Fibroblast of pulmonary artery (primary cell): ENCODE measurements around the gene CRYAB.

Experiments
- DNase-seq: peaks from one replicate; pipeline ENCODE4 v3.0.0-alpha.2; 2010; ENCODE audit warnings: low read depth
- H3K4me3 ChIP-seq: replicated peaks from 2 replicates; pipeline ENCODE4 v1.5.1; 2011; ENCODE audit warnings: low read depth, mild to moderate bottlenecking, control low read depth, low read length, moderate library complexity
- TF ChIP-seq, protein P1 (sequence below): IDR thresholded peaks from 2 replicates; pipeline ENCODE4 v1.5.1; 2011; ENCODE audit warnings: mild to moderate bottlenecking, control low read depth, low read length, inconsistent platforms; ENCODE audit errors: missing control alignments

The CRYAB gene

DNA sequence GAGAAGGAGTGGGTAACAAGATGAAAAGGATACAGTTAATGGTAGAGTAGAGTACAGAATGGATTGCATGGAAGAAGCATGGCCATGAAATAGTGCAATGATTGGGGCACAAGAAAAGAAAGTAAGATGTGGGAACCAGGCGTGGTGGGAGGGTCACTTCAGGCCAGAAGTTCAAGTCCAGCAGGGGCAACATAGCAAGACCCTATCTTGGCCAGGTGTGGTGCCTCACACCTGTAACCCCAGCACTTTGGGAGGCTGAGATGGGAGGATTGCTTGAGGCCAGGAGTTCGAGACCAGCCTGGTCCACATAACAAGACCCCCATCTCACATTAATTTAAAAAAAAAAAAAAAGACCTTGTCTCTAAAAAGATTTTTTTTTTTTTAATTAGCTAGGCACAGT, 5.7 kb upstream of the CRYAB start:
- TF ChIP-seq, protein P1, sequence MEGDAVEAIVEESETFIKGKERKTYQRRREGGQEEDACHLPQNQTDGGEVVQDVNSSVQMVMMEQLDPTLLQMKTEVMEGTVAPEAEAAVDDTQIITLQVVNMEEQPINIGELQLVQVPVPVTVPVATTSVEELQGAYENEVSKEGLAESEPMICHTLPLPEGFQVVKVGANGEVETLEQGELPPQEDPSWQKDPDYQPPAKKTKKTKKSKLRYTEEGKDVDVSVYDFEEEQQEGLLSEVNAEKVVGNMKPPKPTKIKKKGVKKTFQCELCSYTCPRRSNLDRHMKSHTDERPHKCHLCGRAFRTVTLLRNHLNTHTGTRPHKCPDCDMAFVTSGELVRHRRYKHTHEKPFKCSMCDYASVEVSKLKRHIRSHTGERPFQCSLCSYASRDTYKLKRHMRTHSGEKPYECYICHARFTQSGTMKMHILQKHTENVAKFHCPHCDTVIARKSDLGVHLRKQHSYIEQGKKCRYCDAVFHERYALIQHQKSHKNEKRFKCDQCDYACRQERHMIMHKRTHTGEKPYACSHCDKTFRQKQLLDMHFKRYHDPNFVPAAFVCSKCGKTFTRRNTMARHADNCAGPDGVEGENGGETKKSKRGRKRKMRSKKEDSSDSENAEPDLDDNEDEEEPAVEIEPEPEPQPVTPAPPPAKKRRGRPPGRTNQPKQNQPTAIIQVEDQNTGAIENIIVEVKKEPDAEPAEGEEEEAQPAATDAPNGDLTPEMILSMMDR, result no peak
- DNase-seq, result no peak
- H3K4me3 ChIP-seq, result no peak overlapping the region

DNA sequence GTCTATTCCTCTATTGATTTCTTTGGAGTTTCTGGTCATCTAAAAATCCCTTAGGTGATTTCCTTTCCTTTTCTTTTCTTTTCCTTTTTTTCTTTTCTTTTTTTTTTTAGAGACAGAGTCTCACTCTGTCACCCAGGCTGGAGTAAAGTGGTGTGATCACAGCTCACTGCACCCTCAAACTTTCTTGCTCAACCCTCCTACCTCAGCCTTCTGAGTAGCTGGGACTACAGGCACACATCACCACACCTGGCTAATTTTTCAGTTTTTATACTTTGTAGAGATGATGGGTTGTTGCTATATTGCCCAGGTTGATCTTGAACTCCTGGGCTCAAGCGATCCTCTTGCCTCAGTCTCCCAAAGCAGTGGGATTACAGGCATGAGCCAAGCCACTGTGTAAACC, 5.2 kb upstream of the CRYAB start:
- no peak for DNase-seq
- H3K4me3 ChIP-seq, result no peak overlapping the region
- TF ChIP-seq, protein P1, result no peak

DNA sequence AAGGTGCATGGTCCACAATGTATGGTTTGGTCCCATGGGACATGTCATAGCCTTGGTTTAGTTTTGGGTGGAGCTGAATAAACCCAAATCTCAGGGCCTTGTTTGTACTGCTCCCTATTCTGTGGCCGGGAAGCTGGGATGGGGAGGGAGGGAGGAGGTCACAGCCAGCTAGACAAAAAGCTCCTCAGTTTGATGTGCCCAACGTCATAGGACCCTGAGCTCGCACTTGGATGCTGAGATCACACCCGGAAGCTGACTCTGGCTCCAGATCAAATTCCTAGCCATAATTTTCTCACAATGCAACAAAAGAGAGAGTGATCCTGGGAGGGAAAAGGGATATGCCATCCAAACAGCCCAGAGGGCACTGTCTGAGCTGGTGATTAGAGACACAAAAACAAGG, 2.4 kb upstream of the CRYAB start:
- peak; percentile 88 for DNase-seq
- TF ChIP-seq, protein P1, result no peak

DNA sequence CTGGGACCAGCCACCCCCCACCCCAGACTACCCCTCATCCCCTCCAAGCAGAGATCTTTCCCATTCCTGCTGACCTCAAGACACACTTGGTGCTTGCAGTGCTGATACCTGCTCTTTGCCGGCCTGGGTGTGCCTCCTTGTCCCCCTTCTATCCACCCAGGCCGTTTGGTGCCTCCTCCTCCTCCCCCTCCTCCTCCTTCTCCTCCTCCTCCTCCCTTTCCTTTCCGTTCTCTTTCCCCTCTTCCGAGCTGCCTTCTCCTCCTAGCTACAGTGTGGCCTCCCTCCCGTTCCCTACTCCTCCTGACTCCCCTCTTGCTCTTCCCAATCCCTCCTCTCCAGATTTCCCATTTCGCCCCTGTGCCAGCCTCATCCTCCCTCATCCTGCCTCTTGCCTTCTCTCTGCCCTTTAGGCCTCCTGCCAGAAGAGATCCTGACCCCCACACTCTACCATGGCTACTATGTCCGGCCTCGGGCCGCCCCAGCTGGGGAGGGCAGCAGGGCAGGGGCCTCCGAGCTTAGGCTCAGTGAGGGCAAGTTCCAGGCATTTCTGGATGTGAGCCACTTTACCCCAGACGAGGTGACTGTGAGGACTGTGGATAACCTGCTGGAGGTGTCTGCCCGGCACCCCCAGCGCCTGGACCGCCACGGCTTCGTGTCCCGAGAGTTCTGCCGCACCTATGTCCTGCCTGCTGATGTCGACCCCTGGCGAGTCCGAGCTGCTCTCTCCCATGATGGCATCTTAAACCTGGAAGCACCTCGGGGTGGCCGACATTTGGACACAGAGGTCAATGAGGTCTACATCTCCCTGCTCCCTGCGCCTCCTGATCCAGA, 1.7 kb upstream of the CRYAB start:
- DNase-seq, result no peak
- peak overlapping the region; percentile 21 for H3K4me3 ChIP-seq
- TF ChIP-seq, protein P1, result no peak

More for the DNA sequence above, 2.4 kb upstream of the CRYAB start:
- H3K4me3 ChIP-seq, result no peak overlapping the region

DNA sequence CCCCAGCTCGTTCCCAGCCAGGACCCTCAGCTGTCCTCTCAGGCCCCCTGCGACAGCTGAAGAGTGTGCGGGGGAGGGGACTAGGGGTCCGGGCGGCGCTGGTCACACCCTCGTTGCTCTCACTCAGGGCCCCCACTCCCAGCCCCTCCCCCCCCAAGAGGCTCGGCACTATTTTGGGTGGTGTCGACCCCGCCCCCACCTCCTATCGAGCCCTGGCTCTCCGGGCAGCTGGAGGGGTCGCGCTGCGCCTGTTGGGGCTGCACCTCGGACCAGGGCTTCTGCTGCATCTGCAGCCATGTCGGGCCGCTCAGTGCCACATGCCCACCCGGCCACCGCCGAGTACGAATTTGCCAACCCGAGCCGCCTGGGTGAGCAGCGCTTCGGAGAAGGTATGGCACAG, 965 bp upstream of the CRYAB start, which contains the start of gene HSPB2:
TSS of gene HSPB2 (plus strand) at position 200 of the 400 bp plus-strand sequence. CDS start at position 296, 96 bp downstream.
- DNase-seq, result no peak
- TF ChIP-seq, protein P1, result no peak
- peak within 1 kb of the TSS; percentile 21 for H3K4me3 ChIP-seq

DNA sequence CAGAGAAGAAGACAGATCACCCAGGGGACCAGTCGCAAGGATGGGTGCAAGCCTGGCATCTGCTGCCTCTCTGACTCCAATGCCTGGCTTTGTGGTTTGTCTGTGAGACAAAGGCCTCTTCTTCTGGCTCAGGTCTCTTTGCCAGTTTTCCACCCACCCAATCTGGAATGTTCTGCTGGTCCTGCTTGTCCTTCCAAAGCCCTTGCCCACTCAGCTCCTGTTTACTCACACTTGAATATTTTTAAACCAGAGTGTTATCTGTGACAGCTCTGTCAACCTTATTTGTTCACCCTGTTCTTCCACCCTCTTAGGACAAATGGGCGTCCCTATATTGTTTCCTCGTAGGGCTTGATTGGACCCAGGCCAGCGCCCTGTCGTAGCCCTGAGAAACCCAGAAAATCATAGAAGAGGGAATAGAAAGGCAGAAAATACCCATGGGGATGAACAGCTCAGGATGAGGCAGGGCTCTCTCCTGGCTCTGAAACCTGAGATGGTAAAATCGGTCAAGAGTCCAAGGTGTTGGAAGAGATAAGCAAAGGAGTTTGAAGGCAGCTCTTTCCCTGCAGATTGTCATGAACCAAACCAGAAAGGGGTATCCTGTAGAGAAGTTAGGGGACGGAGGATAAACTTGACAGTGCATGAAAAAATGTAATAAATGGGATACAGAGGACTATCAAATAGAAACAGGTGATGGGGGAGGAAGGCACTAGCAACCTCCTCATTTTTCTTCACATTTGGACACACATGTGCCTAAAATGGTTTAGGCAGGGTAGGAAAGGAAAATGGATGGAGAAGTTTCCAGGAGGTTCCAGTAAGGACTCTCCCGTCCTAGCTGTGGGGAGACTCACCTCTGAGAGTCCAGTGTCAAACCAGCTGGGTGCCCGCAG, 651 bp downstream of the CRYAB start:
- H3K4me3 ChIP-seq, result no peak overlapping the region
- TF ChIP-seq, protein P1, result no peak

More for the DNA sequence above, 651 bp downstream of the CRYAB start:
- no peak for DNase-seq
